Measurements from ENCODE around the gene EFCAB6.

Gene EFCAB6

GRCh38 chr22:43743131-43743530, 69.0 kb downstream of the EFCAB6 start:
- H3K36me3 Mint-ChIP-seq (ENCODE audit: low read depth): no peaks in the 10 kb centered on the region
- H3K9me3 Mint-ChIP-seq: no peaks in the 10 kb centered on the region

GRCh38 chr22:43742154-43742950, 69.8 kb downstream of the EFCAB6 start:
- H3K27ac Mint-ChIP-seq: no peak overlapping the region
- TF ChIP-seq CTCF (IDR thresholded peaks at IDR 0.05; ENCODE audit: unreplicated experiment in 3 of 3): no peak
- no peaks in the 10 kb centered on the region for H3K9me3 Mint-ChIP-seq
- peaks cover 22% of the 10 kb centered on the region for H3K4me1 Mint-ChIP-seq
- peaks cover 3% of the 10 kb centered on the region for H3K27me3 Mint-ChIP-seq (ENCODE audit: low read depth)
- no peaks in the 10 kb centered on the region for H3K36me3 Mint-ChIP-seq (ENCODE audit: low read depth)
- no peak overlapping the region for H3K4me3 Mint-ChIP-seq

More at GRCh38 chr22:43743131-43743530, 69.0 kb downstream of the EFCAB6 start:
- Mint-ChIP-seq H3K4me3 (no peak overlapping the region), H3K4me1 (peaks cover 22% of the 10 kb centered on the region), H3K27me3 (ENCODE audit: low read depth) (peaks cover 3% of the 10 kb centered on the region), H3K27ac (no peak overlapping the region)
- TF ChIP-seq CTCF (IDR thresholded peaks at IDR 0.05; ENCODE audit: unreplicated experiment in 3 of 3): no peak

GRCh38 chr22:43740587-43741270, 71.4 kb downstream of the EFCAB6 start:
- Mint-ChIP-seq H3K36me3 (ENCODE audit: low read depth) (no peaks in the 10 kb centered on the region), H3K9me3 (no peaks in the 10 kb centered on the region), H3K4me3 (no peak overlapping the region), H3K27ac (no peak overlapping the region), H3K27me3 (ENCODE audit: low read depth) (peaks cover 3% of the 10 kb centered on the region), H3K4me1 (peaks cover 18% of the 10 kb centered on the region)
- TF ChIP-seq CTCF (IDR thresholded peaks at IDR 0.05; ENCODE audit: unreplicated experiment in 3 of 3): no peak

GRCh38 chr22:43739851-43740379, 72.2 kb downstream of the EFCAB6 start:
- H3K36me3 Mint-ChIP-seq (ENCODE audit: low read depth): no peaks in the 10 kb centered on the region
- no peaks in the 10 kb centered on the region for H3K9me3 Mint-ChIP-seq
- H3K4me3 Mint-ChIP-seq: no peak overlapping the region
- H3K4me1 Mint-ChIP-seq: peaks cover 10% of the 10 kb centered on the region
- H3K27ac Mint-ChIP-seq: no peak overlapping the region
- peaks cover 3% of the 10 kb centered on the region for H3K27me3 Mint-ChIP-seq (ENCODE audit: low read depth)
- TF ChIP-seq CTCF (IDR thresholded peaks at IDR 0.05; ENCODE audit: unreplicated experiment in 3 of 3): no peak

GRCh38 chr22:43737150-43737828, 74.8 kb downstream of the EFCAB6 start:
- Mint-ChIP-seq H3K4me1 (no peaks in the 10 kb centered on the region), H3K4me3 (no peak overlapping the region), H3K36me3 (ENCODE audit: low read depth) (no peaks in the 10 kb centered on the region), H3K27ac (no peak overlapping the region), H3K27me3 (ENCODE audit: low read depth) (no peaks in the 10 kb centered on the region), H3K9me3 (no peaks in the 10 kb centered on the region)
- no peak for TF ChIP-seq CTCF (IDR thresholded peaks at IDR 0.05; ENCODE audit: unreplicated experiment in 3 of 3)
